Chondrocyte (in vitro differentiated cells): ENCODE data around the gene SP6. TPM values are rescaled to one million over a fixed set of nuclear protein-coding genes. Genes with fewer than 3 reads are reported as not detected.

ENCODE experiments used
- DNase-seq: peaks from one replicate; pipeline ENCODE4 v3.0.0; 2021; ENCODE audit warnings: mixed read lengths, low spot score
- H3K27ac Mint-ChIP-seq: one replicate; pipeline ENCODE4 v1.8.0; 2021; ENCODE audit warnings: mild to moderate bottlenecking, moderate library complexity, mixed read lengths; ENCODE audit not compliant: unreplicated experiment
- H3K27me3 Mint-ChIP-seq: 2 replicates; pipeline ENCODE4 v1.8.0; 2021; ENCODE audit warnings: low read depth, mixed read lengths
- H3K36me3 Mint-ChIP-seq: 2 replicates; pipeline ENCODE4 v1.8.0; 2021; ENCODE audit warnings: low read depth, mixed read lengths
- H3K4me1 Mint-ChIP-seq: 2 replicates; pipeline ENCODE4 v1.8.0; 2021; ENCODE audit warnings: low read depth, mild to moderate bottlenecking, mixed read lengths
- H3K4me3 Mint-ChIP-seq: one replicate; pipeline ENCODE4 v1.8.0; 2021; ENCODE audit warnings: mild to moderate bottlenecking, moderate library complexity, mixed read lengths; ENCODE audit not compliant: unreplicated experiment
- H3K9me3 Mint-ChIP-seq: 2 replicates; pipeline ENCODE4 v1.8.0; 2021; ENCODE audit warnings: low read depth, mixed read lengths
- total RNA-seq: library from RNA; stranded (reverse); gene quantifications from 3 replicates; pipeline ENCODE4 v1.2.1, GENCODE V29; 2021
- TF ChIP-seq, protein P1 (sequence below): fragments of 200-600 bp; sonication (generic); IDR thresholded peaks from 2 replicates; pipeline ENCODE4 v1.5.0; 2021; ENCODE audit warnings: antibody characterized with exemption, mild to moderate bottlenecking, moderate library complexity

Gene SP6
- total RNA-seq, 1 donor from 2014 or later, result 0.05 TPM

DNA sequence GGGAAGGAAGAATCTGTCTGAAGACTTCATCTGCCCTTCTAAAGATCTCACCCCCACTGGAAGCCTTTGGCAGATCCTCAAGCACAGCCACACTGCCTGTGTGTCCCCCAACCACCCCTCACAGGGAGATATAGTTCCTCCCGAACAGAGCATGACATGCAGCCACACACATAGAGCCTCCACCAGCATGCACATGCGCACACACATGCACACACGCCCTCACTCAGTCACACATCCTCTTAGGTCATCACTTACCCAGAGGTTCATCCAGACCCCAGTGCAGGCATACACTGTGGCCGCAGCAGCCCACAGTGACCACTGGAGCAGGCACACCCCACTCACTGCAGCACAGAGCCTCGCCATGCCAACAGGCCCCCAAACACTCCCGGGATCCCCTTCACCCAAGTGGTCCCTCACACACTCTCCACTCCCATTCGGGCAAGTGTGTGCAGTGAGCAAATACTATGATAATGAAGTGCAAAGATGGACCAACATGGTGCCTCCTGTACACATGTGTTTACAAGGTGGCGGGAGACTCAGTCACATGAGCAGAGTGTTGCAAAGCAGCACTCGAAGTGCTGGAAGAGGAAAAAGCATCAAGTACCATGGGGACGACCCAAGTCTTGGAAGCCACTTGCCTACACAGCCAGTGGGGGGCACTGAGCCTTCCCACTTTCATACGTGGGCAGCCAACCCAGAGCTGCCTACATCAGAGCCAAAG is 17.0 kb upstream of the SP6 start:
- H3K27me3 Mint-ChIP-seq, result peaks cover 30% of the 10 kb centered on the region
- peaks cover 11% of the 10 kb centered on the region for H3K4me1 Mint-ChIP-seq
- H3K9me3 Mint-ChIP-seq, result peaks cover 3% of the 10 kb centered on the region
- H3K4me3 Mint-ChIP-seq, result no peak overlapping the region
- H3K27ac Mint-ChIP-seq, result no peak overlapping the region
- TF ChIP-seq, protein P1, sequence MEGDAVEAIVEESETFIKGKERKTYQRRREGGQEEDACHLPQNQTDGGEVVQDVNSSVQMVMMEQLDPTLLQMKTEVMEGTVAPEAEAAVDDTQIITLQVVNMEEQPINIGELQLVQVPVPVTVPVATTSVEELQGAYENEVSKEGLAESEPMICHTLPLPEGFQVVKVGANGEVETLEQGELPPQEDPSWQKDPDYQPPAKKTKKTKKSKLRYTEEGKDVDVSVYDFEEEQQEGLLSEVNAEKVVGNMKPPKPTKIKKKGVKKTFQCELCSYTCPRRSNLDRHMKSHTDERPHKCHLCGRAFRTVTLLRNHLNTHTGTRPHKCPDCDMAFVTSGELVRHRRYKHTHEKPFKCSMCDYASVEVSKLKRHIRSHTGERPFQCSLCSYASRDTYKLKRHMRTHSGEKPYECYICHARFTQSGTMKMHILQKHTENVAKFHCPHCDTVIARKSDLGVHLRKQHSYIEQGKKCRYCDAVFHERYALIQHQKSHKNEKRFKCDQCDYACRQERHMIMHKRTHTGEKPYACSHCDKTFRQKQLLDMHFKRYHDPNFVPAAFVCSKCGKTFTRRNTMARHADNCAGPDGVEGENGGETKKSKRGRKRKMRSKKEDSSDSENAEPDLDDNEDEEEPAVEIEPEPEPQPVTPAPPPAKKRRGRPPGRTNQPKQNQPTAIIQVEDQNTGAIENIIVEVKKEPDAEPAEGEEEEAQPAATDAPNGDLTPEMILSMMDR, result no peak
- H3K36me3 Mint-ChIP-seq, result peaks cover 4% of the 10 kb centered on the region
- no peak for DNase-seq

DNA sequence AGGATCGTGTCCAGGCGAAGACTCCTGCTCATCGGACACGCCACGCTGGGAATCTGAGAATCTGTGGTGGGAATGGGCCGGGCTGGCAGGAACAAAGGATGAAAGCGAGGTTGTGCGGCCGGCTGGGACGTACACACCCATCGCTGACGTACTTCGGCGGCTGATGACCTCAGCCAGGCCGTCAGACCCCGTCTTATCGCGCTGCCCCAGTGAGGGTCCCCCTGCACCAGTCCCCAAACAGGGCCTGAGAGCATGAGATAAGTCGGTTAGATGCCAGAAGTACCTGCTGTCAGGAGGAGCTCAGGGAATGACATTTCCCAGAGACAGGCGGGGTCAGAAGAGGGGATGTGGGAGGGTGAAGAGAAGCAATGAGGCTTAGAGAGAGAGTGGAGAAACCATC is 16.0 kb upstream of the SP6 start:
- Mint-ChIP-seq H3K9me3 (peaks cover 3% of the 10 kb centered on the region), H3K27ac (no peak overlapping the region), H3K36me3 (peaks cover 4% of the 10 kb centered on the region), H3K4me3 (no peak overlapping the region), H3K4me1 (peaks cover 16% of the 10 kb centered on the region), H3K27me3 (peaks cover 24% of the 10 kb centered on the region)
- DNase-seq, result no peak
- TF ChIP-seq, protein P1, result no peak

DNA sequence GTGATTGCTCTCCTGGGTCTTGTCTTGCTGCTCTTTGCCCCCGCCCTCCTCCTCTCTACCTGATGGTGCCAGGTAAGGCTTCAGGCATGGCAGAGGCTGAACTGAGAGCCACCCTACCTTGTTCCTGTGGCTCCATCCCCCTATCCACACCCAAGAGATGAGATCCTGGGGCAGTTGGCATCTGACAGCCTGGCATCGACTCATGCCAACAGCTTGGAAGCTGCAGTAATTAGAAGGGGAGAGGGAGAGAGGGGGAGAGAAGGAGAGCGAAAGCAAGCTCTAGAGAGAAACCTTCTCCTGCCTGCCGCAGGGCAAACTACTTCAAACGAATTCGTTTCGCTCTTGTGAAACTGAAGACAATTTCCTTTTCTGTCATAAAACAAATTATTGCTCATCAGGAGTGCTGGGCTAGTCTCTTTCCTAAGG is 13.8 kb upstream of the SP6 start:
- Mint-ChIP-seq H3K9me3 (peaks cover 3% of the 10 kb centered on the region), H3K27me3 (peaks cover 10% of the 10 kb centered on the region), H3K27ac (peak overlapping the region; percentile 36), H3K4me1 (peaks cover 16% of the 10 kb centered on the region), H3K4me3 (no peak overlapping the region), H3K36me3 (peaks cover 3% of the 10 kb centered on the region)
- TF ChIP-seq, protein P1, result no peak
- peak; percentile 57 for DNase-seq

DNA sequence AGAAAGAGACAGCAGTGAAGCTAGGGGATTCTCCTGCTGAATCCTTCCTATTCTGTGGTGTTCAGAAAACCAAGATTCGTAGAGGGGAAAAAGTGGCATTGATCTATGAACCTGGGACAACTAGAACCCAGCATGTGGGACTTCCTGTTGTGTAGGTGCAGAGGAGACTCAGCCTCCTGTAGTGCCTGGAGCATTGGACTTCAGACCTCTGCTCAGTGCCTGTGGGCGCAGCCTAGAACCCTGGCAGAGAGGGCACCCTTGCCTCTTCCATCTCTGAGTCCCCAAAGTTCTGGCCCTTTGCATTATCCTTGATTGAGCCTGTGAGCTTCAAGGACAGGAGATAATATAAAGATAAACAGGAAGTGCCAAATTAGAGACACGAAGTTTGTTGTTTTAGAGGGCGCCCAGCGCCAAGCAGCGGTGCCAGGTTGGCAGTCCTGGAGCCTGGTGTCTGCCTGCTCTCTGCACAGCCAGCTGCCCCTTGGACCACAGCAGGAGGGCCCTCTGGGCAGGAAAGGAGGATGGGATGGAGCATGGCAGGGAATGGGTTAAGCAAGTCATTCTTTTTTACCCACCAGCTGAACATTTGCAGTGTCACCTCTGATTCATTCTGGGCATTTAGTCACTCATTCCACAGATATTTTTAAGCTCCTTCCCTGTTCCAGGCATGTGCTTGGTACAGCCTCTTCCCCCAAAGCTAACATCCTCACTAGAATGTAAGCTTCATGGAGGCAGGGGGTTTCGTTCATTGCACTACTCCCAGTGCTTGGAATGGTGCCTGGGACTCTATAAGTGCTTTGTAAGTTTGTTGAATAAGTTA is 11.9 kb upstream of the SP6 start:
- DNase-seq, result no peak
- Mint-ChIP-seq H3K4me1 (peaks cover 16% of the 10 kb centered on the region), H3K27ac (peak overlapping the region; percentile 85), H3K4me3 (no peak overlapping the region), H3K36me3 (peaks cover 3% of the 10 kb centered on the region), H3K9me3 (peaks cover 3% of the 10 kb centered on the region), H3K27me3 (peaks cover 8% of the 10 kb centered on the region)
- TF ChIP-seq, protein P1, result no peak

DNA sequence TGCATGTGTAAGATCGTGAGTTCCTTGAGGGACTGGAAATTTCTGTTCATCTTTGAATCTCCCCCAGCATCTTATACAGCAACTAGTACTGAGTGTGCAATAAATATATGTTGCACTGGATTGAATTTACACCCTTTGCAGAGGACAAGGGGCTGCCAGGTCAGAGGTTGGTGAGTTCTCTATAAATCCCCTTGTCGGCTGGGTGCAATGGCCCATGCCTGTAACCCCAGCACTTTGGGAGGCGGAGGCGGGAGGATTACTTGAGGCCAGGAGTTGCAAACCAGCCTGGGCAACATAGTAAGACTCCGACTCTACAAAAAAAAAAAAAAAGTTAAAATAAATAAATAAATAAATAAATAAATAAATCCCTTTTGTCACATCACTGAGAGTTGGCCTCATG is 9.4 kb upstream of the SP6 start:
- peak; percentile 67 for DNase-seq
- Mint-ChIP-seq H3K27ac (no peak overlapping the region), H3K4me1 (peaks cover 16% of the 10 kb centered on the region), H3K9me3 (peaks cover 3% of the 10 kb centered on the region), H3K4me3 (no peak overlapping the region), H3K27me3 (peaks cover 10% of the 10 kb centered on the region), H3K36me3 (peaks cover 3% of the 10 kb centered on the region)
- TF ChIP-seq, protein P1, result no peak
